ENCODE measurements around the gene GPRC5C. TPM values are rescaled to one million over a fixed set of nuclear protein-coding genes. Genes with fewer than 3 reads are reported as not detected.
A peak's percentile ranks its signal among the peaks of the same experiment; 100 is the strongest.

GPRC5C gene
- total and polyA plus RNA-seq, 2 of the 13 experiments (the other 11 are each of a cell fraction or from before 2014, with no cell fraction given) = 85.6 to 300 TPM

DNA sequence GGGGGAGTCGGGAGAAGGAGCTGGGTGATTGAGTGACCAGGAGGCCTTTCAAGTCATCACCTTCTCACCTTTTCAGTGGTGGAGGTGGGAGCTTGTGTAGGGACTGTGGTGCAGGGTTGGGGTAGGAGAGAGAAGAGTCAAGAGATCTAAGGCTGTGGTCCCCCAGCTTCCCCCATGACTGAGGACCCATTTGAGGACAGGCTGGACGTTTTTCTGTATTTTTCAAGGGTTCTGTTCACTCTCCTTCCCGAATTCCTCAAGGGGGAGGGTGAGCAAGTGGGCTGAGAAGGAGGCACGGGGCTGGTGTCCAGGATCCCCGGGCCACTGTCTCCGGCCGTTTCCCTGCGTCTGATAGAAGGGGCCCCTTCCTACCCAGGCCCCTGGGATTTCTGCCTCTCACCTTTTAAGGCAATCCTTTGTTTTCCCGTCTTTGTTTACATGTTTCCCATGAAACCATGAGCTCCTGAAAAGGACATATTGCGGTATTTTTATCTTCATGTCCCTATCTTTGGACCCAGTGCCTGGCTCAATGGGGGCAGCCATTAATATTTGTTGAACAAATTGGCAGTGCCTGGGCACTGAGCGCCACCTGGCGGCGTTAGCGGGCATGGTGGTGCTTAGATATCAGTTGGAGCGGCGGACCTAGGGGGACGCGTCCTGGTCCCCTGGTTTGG, 25.4 kb downstream of the GPRC5C start (continued):
- TF ChIP-seq FOXA3 (CRISPR knock-in tag; IDR thresholded peaks at IDR 0.05) (no peak), ZNF782 (CRISPR knock-in tag; IDR thresholded peaks at IDR 0.05; ENCODE audit: borderline replicate concordance) (no peak), ZNF749 (CRISPR knock-in tag; IDR thresholded peaks at IDR 0.05; ENCODE audit: borderline replicate concordance) (no peak), ZNF761 (CRISPR knock-in tag; conservative IDR thresholded peaks at IDR 0.05) (no peak), REPIN1 (CRISPR knock-in tag; IDR thresholded peaks at IDR 0.05; ENCODE audit: borderline replicate concordance, low read depth) (0 out of 2 replicates have a peak, but pooled peaks have one; percentile 75), CHD4 (IDR thresholded peaks at IDR 0.05; ENCODE audit: borderline replicate concordance, low read length) (no peak), AHR (CRISPR knock-in tag; IDR thresholded peaks at IDR 0.05) (no peak), EP300 (IDR thresholded peaks at IDR 0.05; ENCODE audit: low read depth in 2 of 2, low read length in 2 of 2) (0 out of 4 replicates have a peak, but pooled peaks of 1 of the 2 experiments have one; percentile 15), EP300 (CRISPR knock-in tag; IDR thresholded peaks at IDR 0.05; ENCODE audit: borderline replicate concordance) (no peak), FOXK1 (CRISPR knock-in tag; IDR thresholded peaks at IDR 0.05; ENCODE audit: borderline replicate concordance, low read depth) (no peak), SP5 (CRISPR knock-in tag; IDR thresholded peaks at IDR 0.05; ENCODE audit: borderline replicate concordance, low read depth) (no peak), ZBTB1 (CRISPR knock-in tag; IDR thresholded peaks at IDR 0.05; ENCODE audit: borderline replicate concordance) (no peak), ZNF567 (CRISPR knock-in tag; IDR thresholded peaks at IDR 0.05; ENCODE audit: borderline replicate concordance) (no peak), ZNF124 (CRISPR knock-in tag; IDR thresholded peaks at IDR 0.05) (no peak), BORCS8-MEF2B (CRISPR knock-in tag; IDR thresholded peaks at IDR 0.05) (peak; percentile 61; the same call in 1 of the 2 replicates), ASH2L (IDR thresholded peaks at IDR 0.05; ENCODE audit: insufficient read length, low read depth, low read length) (no peak)
- TF ChIP-seq, protein P1, sequence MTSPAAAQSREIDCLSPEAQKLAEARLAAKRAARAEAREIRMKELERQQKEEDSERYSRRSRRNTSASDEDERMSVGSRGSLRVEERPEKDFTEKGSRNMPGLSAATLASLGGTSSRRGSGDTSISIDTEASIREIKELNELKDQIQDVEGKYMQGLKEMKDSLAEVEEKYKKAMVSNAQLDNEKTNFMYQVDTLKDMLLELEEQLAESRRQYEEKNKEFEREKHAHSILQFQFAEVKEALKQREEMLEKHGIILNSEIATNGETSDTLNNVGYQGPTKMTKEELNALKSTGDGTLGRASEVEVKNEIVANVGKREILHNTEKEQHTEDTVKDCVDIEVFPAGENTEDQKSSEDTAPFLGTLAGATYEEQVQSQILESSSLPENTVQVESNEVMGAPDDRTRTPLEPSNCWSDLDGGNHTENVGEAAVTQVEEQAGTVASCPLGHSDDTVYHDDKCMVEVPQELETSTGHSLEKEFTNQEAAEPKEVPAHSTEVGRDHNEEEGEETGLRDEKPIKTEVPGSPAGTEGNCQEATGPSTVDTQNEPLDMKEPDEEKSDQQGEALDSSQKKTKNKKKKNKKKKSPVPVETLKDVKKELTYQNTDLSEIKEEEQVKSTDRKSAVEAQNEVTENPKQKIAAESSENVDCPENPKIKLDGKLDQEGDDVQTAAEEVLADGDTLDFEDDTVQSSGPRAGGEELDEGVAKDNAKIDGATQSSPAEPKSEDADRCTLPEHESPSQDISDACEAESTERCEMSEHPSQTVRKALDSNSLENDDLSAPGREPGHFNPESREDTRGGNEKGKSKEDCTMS (CRISPR knock-in tag; conservative IDR thresholded peaks at IDR 0.05) = no peak
- TF ChIP-seq, protein P2, sequence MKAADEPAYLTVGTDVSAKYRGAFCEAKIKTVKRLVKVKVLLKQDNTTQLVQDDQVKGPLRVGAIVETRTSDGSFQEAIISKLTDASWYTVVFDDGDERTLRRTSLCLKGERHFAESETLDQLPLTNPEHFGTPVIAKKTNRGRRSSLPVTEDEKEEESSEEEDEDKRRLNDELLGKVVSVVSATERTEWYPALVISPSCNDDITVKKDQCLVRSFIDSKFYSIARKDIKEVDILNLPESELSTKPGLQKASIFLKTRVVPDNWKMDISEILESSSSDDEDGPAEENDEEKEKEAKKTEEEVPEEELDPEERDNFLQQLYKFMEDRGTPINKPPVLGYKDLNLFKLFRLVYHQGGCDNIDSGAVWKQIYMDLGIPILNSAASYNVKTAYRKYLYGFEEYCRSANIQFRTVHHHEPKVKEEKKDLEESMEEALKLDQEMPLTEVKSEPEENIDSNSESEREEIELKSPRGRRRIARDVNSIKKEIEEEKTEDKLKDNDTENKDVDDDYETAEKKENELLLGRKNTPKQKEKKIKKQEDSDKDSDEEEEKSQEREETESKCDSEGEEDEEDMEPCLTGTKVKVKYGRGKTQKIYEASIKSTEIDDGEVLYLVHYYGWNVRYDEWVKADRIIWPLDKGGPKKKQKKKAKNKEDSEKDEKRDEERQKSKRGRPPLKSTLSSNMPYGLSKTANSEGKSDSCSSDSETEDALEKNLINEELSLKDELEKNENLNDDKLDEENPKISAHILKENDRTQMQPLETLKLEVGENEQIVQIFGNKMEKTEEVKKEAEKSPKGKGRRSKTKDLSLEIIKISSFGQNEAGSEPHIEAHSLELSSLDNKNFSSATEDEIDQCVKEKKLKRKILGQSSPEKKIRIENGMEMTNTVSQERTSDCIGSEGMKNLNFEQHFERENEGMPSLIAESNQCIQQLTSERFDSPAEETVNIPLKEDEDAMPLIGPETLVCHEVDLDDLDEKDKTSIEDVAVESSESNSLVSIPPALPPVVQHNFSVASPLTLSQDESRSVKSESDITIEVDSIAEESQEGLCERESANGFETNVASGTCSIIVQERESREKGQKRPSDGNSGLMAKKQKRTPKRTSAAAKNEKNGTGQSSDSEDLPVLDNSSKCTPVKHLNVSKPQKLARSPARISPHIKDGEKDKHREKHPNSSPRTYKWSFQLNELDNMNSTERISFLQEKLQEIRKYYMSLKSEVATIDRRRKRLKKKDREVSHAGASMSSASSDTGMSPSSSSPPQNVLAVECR (CRISPR knock-in tag; IDR thresholded peaks at IDR 0.05; ENCODE audit: borderline replicate concordance) = no peak
- TF ChIP-seq, protein P3, sequence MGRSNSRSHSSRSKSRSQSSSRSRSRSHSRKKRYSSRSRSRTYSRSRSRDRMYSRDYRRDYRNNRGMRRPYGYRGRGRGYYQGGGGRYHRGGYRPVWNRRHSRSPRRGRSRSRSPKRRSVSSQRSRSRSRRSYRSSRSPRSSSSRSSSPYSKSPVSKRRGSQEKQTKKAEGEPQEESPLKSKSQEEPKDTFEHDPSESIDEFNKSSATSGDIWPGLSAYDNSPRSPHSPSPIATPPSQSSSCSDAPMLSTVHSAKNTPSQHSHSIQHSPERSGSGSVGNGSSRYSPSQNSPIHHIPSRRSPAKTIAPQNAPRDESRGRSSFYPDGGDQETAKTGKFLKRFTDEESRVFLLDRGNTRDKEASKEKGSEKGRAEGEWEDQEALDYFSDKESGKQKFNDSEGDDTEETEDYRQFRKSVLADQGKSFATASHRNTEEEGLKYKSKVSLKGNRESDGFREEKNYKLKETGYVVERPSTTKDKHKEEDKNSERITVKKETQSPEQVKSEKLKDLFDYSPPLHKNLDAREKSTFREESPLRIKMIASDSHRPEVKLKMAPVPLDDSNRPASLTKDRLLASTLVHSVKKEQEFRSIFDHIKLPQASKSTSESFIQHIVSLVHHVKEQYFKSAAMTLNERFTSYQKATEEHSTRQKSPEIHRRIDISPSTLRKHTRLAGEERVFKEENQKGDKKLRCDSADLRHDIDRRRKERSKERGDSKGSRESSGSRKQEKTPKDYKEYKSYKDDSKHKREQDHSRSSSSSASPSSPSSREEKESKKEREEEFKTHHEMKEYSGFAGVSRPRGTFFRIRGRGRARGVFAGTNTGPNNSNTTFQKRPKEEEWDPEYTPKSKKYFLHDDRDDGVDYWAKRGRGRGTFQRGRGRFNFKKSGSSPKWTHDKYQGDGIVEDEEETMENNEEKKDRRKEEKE (IDR thresholded peaks at IDR 0.05) = no peak

Measured in HepG2 (cell line).